Fibroblast of skin of left biceps (primary cell): ENCODE data around the gene FNDC3A.

Experiments used
- DNase-seq, 2 experiments: peaks; one replicate each; pipeline ENCODE4 v3.0.0-alpha.2; 2013; ENCODE audit warnings: low read depth in 2 of 2

FNDC3A gene

GRCh38 chr13:48975856-48976575, at the start of gene FNDC3A:
Gene FNDC3A (plus strand): TSS chr13:48975912. CDS start chr13:49006191, 30,279 bp downstream.
- peak; percentile 44 to 48 for DNase-seq

GRCh38 chr13:48928757-48929430, 46.8 kb upstream of the FNDC3A start:
- DNase-seq, result no peak

GRCh38 chr13:48930918-48931317, 44.8 kb upstream of the FNDC3A start:
- no peak for DNase-seq

GRCh38 chr13:48938308-48938943, 37.3 kb upstream of the FNDC3A start:
- no peak for DNase-seq

- DNase-seq, result no peak
These were observed 36.0 kb upstream of the FNDC3A start for GRCh38 chr13:48939728-48940127.

GRCh38 chr13:48942131-48942530, 33.6 kb upstream of the FNDC3A start:
- DNase-seq, result peak in 1 of 2 experiments; percentile 9

GRCh38 chr13:48944221-48944620, 31.5 kb upstream of the FNDC3A start:
- no peak for DNase-seq

- DNase-seq, result no peak
These were observed 30.1 kb upstream of the FNDC3A start for GRCh38 chr13:48945626-48946025.

- DNase-seq, result no peak
These were observed 29.5 kb upstream of the FNDC3A start for GRCh38 chr13:48946163-48946562.

GRCh38 chr13:48949566-48950500, 25.9 kb upstream of the FNDC3A start:
- DNase-seq, result no peak

- no peak for DNase-seq
These were observed 25.2 kb upstream of the FNDC3A start for GRCh38 chr13:48950501-48950875.

- DNase-seq, result no peak
These were observed 21.6 kb upstream of the FNDC3A start for GRCh38 chr13:48954081-48954480.

GRCh38 chr13:48955536-48955935, 20.2 kb upstream of the FNDC3A start:
- no peak for DNase-seq

GRCh38 chr13:48961379-48961778, 14.3 kb upstream of the FNDC3A start:
- no peak for DNase-seq

- no peak for DNase-seq
These were observed 13.4 kb upstream of the FNDC3A start for GRCh38 chr13:48962281-48962680.

GRCh38 chr13:48965736-48966135, 10.0 kb upstream of the FNDC3A start:
- DNase-seq, result no peak

GRCh38 chr13:48969685-48970084, 6.0 kb upstream of the FNDC3A start:
- no peak for DNase-seq

GRCh38 chr13:48973845-48974431, 1.8 kb upstream of the FNDC3A start:
- no peak for DNase-seq

- no peak for DNase-seq
These were observed 434 bp upstream of the FNDC3A start for GRCh38 chr13:48975101-48975855.

GRCh38 chr13:48976576-48977285, 1.0 kb downstream of the FNDC3A start:
- DNase-seq, result no peak
